Gastrocnemius medialis (tissue), 4 donors: ENCODE data around the gene RAB38. TPM values are rescaled to one million over a fixed set of nuclear protein-coding genes. Genes with fewer than 3 reads are reported as not detected.

Experiments used
- ATAC-seq, 2 donors: fragments of 150-250 bp; one replicate each; pipeline ENCODE4 v1.9.1; 2016
- DNase-seq, 2 donors: peaks; one replicate each; pipeline ENCODE4 v3.0.0-alpha.2; 2019
- H3K27ac ChIP-seq, 4 donors: fragments of 200-600 bp; sonication (generic); 1 replicate in 1 of 4; 2 replicates in 3 of 4; pipeline ENCODE4 v1.5.1; 2016 to 2018; ENCODE audit warnings: mild to moderate bottlenecking in 2 of 4, moderate library complexity in 1 of 4
- H3K27me3 ChIP-seq, 3 donors: fragments of 200-600 bp; sonication (generic) in 2 of 3; 1 replicate in 1 of 3; 2 replicates in 2 of 3; pipeline versions ENCODE4 v1.5.1 to v1.6.0; 2016 to 2019; ENCODE audit warnings: mild to moderate bottlenecking in 1 of 3, moderate library complexity in 1 of 3
- H3K36me3 ChIP-seq, 2 donors: fragments of 200-600 bp; sonication (generic) in 1 of 2; one replicate each; pipeline ENCODE4 v1.5.1; 2017 to 2018
- H3K4me1 ChIP-seq, 2 donors: fragments of 200-600 bp; sonication (generic) in 1 of 2; one replicate each; pipeline ENCODE4 v1.5.1; 2016 to 2017; ENCODE audit warnings: mild to moderate bottlenecking in 2 of 2
- H3K4me3 ChIP-seq, 4 donors: fragments of 200-600 bp; sonication (generic) in 3 of 4; 1 replicate in 1 of 4; 2 replicates in 3 of 4; pipeline ENCODE4 v1.5.1; 2016 to 2019; ENCODE audit warnings: mild to moderate bottlenecking in 2 of 4
- H3K9me3 ChIP-seq, 3 donors: fragments of 200-600 bp; sonication (generic) in 2 of 3; 1 replicate in 1 of 3; 2 replicates in 2 of 3; pipeline ENCODE4 v1.5.1; 2016 to 2019
- POLR2A ChIP-seq, 2 donors: fragments of 450-650 bp; IDR thresholded peaks; one replicate each; pipeline ENCODE4 v1.6.1; 2017; ENCODE audit warnings: antibody characterized with exemption in 2 of 2, mild to moderate bottlenecking in 2 of 2, moderate library complexity in 2 of 2
- in situ Hi-C, 4 donors: fragments of 200-750 bp; cut with MboI; loops; one replicate each; pipeline versions ENCODE4 v1.15.0 to v1.8.0; 2017; ENCODE audit warnings: low sequenced_read_pairs in 4 of 4
- intact Hi-C: fragments of 100-400 bp; cut with DNase I; formaldehyde crosslinking; loops from one replicate; pipeline ENCODE4 v1.15.1; 2023; ENCODE audit warnings: low total_unique reads
- total RNA-seq, 4 donors: library from RNA; depleted of rRNA; stranded (reverse); fragments of >200 nt; gene quantifications; one replicate each; pipeline versions ENCODE4 v1.1.0 to v1.2.3, GENCODE V29; 2016
- TF ChIP-seq, protein P1 (sequence below), 5 experiments: fragments of 450-650 bp in 3 of 5; fragments of 200-600 bp in 2 of 5; sonication (generic) in 2 of 5; IDR thresholded peaks in 4 of 5; conservative IDR thresholded peaks in 1 of 5; 1 replicate in 4 of 5; 2 replicates in 1 of 5; pipeline ENCODE4 v1.5.1; 2016 to 2019; ENCODE audit warnings: antibody characterized with exemption in 5 of 5, mild to moderate bottlenecking in 3 of 5, moderate library complexity in 3 of 5

The RAB38 gene
- total RNA-seq, 4 donors from 2014 or later, result 0.27 TPM; not detected in 3

GRCh38 chr11:88105951-88106350 is 69.3 kb downstream of the RAB38 start:
- ATAC-seq (no peak), DNase-seq (no peak)
- Histone ChIP-seq H3K27me3 (no peaks in the 10 kb centered on the region), H3K9me3 (no peaks in the 10 kb centered on the region), H3K36me3 (no peaks in the 10 kb centered on the region), H3K27ac (no peak overlapping the region), H3K4me3 (no peak overlapping the region), H3K4me1 (no peaks in the 10 kb centered on the region)
- intact Hi-C loops (loop anchor here (10.0 kb wide), 1 partner anchor 439 kb away; no protein-coding TSS in a partner anchor), in situ Hi-C loops (no loop called here)
- no peak for TF ChIP-seq POLR2A (IDR thresholded peaks at IDR 0.05)
- TF ChIP-seq, protein P1, sequence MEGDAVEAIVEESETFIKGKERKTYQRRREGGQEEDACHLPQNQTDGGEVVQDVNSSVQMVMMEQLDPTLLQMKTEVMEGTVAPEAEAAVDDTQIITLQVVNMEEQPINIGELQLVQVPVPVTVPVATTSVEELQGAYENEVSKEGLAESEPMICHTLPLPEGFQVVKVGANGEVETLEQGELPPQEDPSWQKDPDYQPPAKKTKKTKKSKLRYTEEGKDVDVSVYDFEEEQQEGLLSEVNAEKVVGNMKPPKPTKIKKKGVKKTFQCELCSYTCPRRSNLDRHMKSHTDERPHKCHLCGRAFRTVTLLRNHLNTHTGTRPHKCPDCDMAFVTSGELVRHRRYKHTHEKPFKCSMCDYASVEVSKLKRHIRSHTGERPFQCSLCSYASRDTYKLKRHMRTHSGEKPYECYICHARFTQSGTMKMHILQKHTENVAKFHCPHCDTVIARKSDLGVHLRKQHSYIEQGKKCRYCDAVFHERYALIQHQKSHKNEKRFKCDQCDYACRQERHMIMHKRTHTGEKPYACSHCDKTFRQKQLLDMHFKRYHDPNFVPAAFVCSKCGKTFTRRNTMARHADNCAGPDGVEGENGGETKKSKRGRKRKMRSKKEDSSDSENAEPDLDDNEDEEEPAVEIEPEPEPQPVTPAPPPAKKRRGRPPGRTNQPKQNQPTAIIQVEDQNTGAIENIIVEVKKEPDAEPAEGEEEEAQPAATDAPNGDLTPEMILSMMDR (IDR thresholded peaks at IDR 0.05 in 4 of 5, conservative IDR thresholded peaks at IDR 0.05 in 1 of 5), result no peak

DNA sequence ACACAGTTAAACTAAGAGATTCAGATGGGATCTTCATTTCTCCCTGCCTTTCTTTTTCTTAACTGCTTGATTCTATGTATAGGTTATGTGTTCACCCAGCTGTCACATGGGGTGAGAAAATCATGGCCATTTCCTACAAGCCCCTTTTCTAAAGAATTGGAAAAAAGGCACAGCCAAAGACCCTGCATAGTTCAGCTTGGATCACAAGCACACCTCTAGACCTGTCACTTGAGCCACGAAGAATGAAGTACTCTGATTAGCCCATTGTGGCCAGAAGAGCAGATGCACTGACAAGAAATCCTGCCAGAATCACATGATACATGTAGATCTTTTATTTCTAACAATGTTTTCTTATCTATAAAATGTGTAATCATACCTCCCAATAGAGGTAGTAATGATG is 69.7 kb downstream of the RAB38 start:
- TF ChIP-seq, protein P1 (IDR thresholded peaks at IDR 0.05 in 4 of 5, conservative IDR thresholded peaks at IDR 0.05 in 1 of 5), result no peak
- TF ChIP-seq POLR2A (IDR thresholded peaks at IDR 0.05), result no peak
- in situ Hi-C loops (no loop called here), intact Hi-C loops (loop anchor here (10.0 kb wide), 1 partner anchor 439 kb away; no protein-coding TSS in a partner anchor)
- Histone ChIP-seq H3K36me3 (no peaks in the 10 kb centered on the region), H3K4me3 (no peak overlapping the region), H3K27ac (no peak overlapping the region), H3K4me1 (no peaks in the 10 kb centered on the region), H3K27me3 (no peaks in the 10 kb centered on the region), H3K9me3 (no peaks in the 10 kb centered on the region)
- ATAC-seq (no peak), DNase-seq (no peak)

DNA sequence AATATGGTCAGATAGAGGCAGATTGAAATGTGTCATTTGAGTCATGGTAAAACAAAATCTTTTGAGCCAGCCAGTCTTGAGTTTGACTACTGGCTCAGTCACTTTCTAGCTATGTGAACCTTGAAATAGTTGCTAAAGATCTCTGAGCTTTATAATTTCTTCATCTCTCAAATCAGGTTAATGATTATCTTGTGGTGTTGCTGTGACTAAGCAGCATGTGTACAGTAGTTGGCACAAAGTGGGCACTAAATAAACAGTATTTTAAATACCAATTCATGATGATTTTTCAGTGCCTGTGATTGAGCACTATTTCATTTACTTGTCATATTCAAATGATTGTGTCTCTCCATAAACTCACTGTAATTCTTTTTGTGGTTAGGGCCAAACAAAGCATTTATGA is 70.8 kb downstream of the RAB38 start:
- ATAC-seq, result no peak

GRCh38 chr11:88103337-88104206 is 71.7 kb downstream of the RAB38 start:
- intact Hi-C loops, result loop anchor here (10.0 kb wide), 1 partner anchor 441 kb away; no protein-coding TSS in a partner anchor
- no peaks in the 10 kb centered on the region for H3K27me3 ChIP-seq
- no peaks in the 10 kb centered on the region for H3K36me3 ChIP-seq
- ATAC-seq (no peak), DNase-seq (no peak)
- no peak overlapping the region for H3K27ac ChIP-seq
- H3K4me1 ChIP-seq, result no peaks in the 10 kb centered on the region
- no peak overlapping the region for H3K4me3 ChIP-seq
- TF ChIP-seq, protein P1 (IDR thresholded peaks at IDR 0.05 in 4 of 5, conservative IDR thresholded peaks at IDR 0.05 in 1 of 5), result peak in 1 of 5 experiments; percentile 29
- no peak for TF ChIP-seq POLR2A (IDR thresholded peaks at IDR 0.05)
- no peaks in the 10 kb centered on the region for H3K9me3 ChIP-seq
- in situ Hi-C loops, result no loop called here

More for the DNA sequence above, 70.8 kb downstream of the RAB38 start:
- no peaks in the 10 kb centered on the region for H3K36me3 ChIP-seq
- no peak for DNase-seq
- TF ChIP-seq POLR2A (IDR thresholded peaks at IDR 0.05), result no peak
- TF ChIP-seq, protein P1 (IDR thresholded peaks at IDR 0.05 in 4 of 5, conservative IDR thresholded peaks at IDR 0.05 in 1 of 5), result no peak
- no peak overlapping the region for H3K4me3 ChIP-seq
- no peaks in the 10 kb centered on the region for H3K27me3 ChIP-seq
- no peaks in the 10 kb centered on the region for H3K4me1 ChIP-seq
- H3K27ac ChIP-seq, result no peak overlapping the region
- in situ Hi-C loops (no loop called here), intact Hi-C loops (loop anchor here (10.0 kb wide), 1 partner anchor 440 kb away; no protein-coding TSS in a partner anchor)
- H3K9me3 ChIP-seq, result no peaks in the 10 kb centered on the region
